Upper lobe of right lung (tissue), 1 donor: ENCODE measurements around the gene SH3BGR. TPM values are rescaled to one million over a fixed set of nuclear protein-coding genes. Genes with fewer than 3 reads are reported as not detected.

Experiments
- ATAC-seq: fragments of 200-7000 bp; cut with Tn5 transposase; one replicate; pipeline ENCODE4 v1.9.1; 2020; ENCODE audit warnings: mild to moderate bottlenecking, moderate library complexity
- DNase-seq: peaks from one replicate; pipeline ENCODE4 v3.0.0-alpha.2; 2020
- H3K27ac ChIP-seq: fragments of 200-600 bp; one replicate; pipeline ENCODE4 v1.8.0; 2022
- H3K27me3 ChIP-seq: fragments of 200-600 bp; one replicate; pipeline ENCODE4 v1.8.0; 2022; ENCODE audit warnings: mild to moderate bottlenecking
- H3K36me3 ChIP-seq: fragments of 200-600 bp; one replicate; pipeline ENCODE4 v1.8.0; 2022
- H3K4me1 ChIP-seq: fragments of 200-600 bp; one replicate; pipeline ENCODE4 v1.8.0; 2022
- H3K4me3 ChIP-seq: fragments of 200-600 bp; one replicate; pipeline ENCODE4 v1.8.0; 2022; ENCODE audit warnings: mild to moderate bottlenecking
- H3K9me3 ChIP-seq: fragments of 200-600 bp; one replicate; pipeline ENCODE4 v1.8.0; 2022
- CTCF ChIP-seq: fragments of 200-600 bp; IDR thresholded peaks from one replicate; pipeline ENCODE4 v1.8.0; 2022; ENCODE audit warnings: antibody characterized with exemption
- intact Hi-C: fragments of 100-400 bp; cut with DNase I; formaldehyde crosslinking; loops from one replicate; pipeline ENCODE4 v1.11.0; 2022
- total RNA-seq: library from RNA; stranded (reverse); fragmentation: NEBNext Ultra II Directional; extraction: Animal tissue kit (Norgen Biotek cat#: 25700); gene quantifications from one replicate; pipeline ENCODE4 v1.2.1, GENCODE V29; 2021
- donor health status: DM: no; HTN: yes; CAD: no; lungs with severe emphysema.

SH3BGR gene
- total RNA-seq, 1 donor from 2014 or later = 3.1 TPM

GRCh38 chr21:39546522-39546921 is 94.8 kb downstream of the SH3BGR start:
- Histone ChIP-seq H3K4me1 (no peaks in the 10 kb centered on the region), H3K4me3 (no peak overlapping the region), H3K27me3 (no peaks in the 10 kb centered on the region), H3K27ac (no peak overlapping the region), H3K9me3 (no peaks in the 10 kb centered on the region), H3K36me3 (no peaks in the 10 kb centered on the region)
- no peak for TF ChIP-seq CTCF
- intact Hi-C loops = no loop called here
- ATAC-seq (no peak), DNase-seq (no peak)

GRCh38 chr21:39552856-39553255 is 101.1 kb downstream of the SH3BGR start:
- TF ChIP-seq CTCF = no peak
- intact Hi-C loops = no loop called here

GRCh38 chr21:39553331-39553730 is 101.6 kb downstream of the SH3BGR start:
- no peak overlapping the region for H3K4me3 ChIP-seq
- TF ChIP-seq CTCF = no peak
- no peak for DNase-seq

More at GRCh38 chr21:39552856-39553255, 101.1 kb downstream of the SH3BGR start:
- Histone ChIP-seq H3K9me3 (no peaks in the 10 kb centered on the region), H3K4me1 (no peaks in the 10 kb centered on the region), H3K27ac (no peak overlapping the region), H3K4me3 (no peak overlapping the region), H3K36me3 (no peaks in the 10 kb centered on the region), H3K27me3 (no peaks in the 10 kb centered on the region)
- ATAC-seq (no peak), DNase-seq (no peak)

GRCh38 chr21:39555911-39556590 is 104.3 kb downstream of the SH3BGR start:
- intact Hi-C loops = no loop called here
- Histone ChIP-seq H3K27ac (no peak overlapping the region), H3K4me3 (no peak overlapping the region), H3K36me3 (no peaks in the 10 kb centered on the region), H3K9me3 (no peaks in the 10 kb centered on the region), H3K4me1 (no peaks in the 10 kb centered on the region), H3K27me3 (no peaks in the 10 kb centered on the region)
- no peak for DNase-seq
- ATAC-seq = no peak
- TF ChIP-seq CTCF = no peak

More at GRCh38 chr21:39553331-39553730, 101.6 kb downstream of the SH3BGR start:
- no peaks in the 10 kb centered on the region for H3K4me1 ChIP-seq
- no peak for ATAC-seq
- no peaks in the 10 kb centered on the region for H3K27me3 ChIP-seq
- intact Hi-C loops = no loop called here
- no peak overlapping the region for H3K27ac ChIP-seq
- no peaks in the 10 kb centered on the region for H3K36me3 ChIP-seq
- H3K9me3 ChIP-seq = no peaks in the 10 kb centered on the region

GRCh38 chr21:39559511-39559910 is 107.7 kb downstream of the SH3BGR start:
- Histone ChIP-seq H3K36me3 (no peaks in the 10 kb centered on the region), H3K4me1 (no peaks in the 10 kb centered on the region), H3K27me3 (no peaks in the 10 kb centered on the region), H3K4me3 (no peak overlapping the region), H3K27ac (no peak overlapping the region), H3K9me3 (no peaks in the 10 kb centered on the region)
- no peak for ATAC-seq
- DNase-seq = no peak
- intact Hi-C loops = no loop called here
- no peak for TF ChIP-seq CTCF

- ATAC-seq (no peak), DNase-seq (no peak)
- Histone ChIP-seq H3K9me3 (no peaks in the 10 kb centered on the region), H3K27me3 (no peaks in the 10 kb centered on the region), H3K4me3 (no peak overlapping the region), H3K36me3 (no peaks in the 10 kb centered on the region), H3K27ac (no peak overlapping the region), H3K4me1 (no peaks in the 10 kb centered on the region)
- no peak for TF ChIP-seq CTCF
- intact Hi-C loops = no loop called here
Observed at GRCh38 chr21:39561140-39561539, 109.4 kb downstream of the SH3BGR start.
